GM23248 (cell line): ENCODE measurements around the gene SMYD1. TPM values are rescaled to one million over a fixed set of nuclear protein-coding genes. Genes with fewer than 3 reads are reported as not detected.

ENCODE experiments used
- DNase-seq: peaks from one replicate; pipeline ENCODE4 v3.0.0-alpha.2; 2015
- H2AFZ ChIP-seq: fragments of 200-600 bp; sonication (generic); 2 replicates; pipeline ENCODE4 v1.6.1; 2016; ENCODE audit warnings: antibody characterized with exemption
- H3F3A ChIP-seq: fragments of 200-600 bp; sonication (generic); 2 replicates; pipeline ENCODE4 v1.6.1; 2016; ENCODE audit warnings: mild to moderate bottlenecking, antibody characterized with exemption, mixed run types; ENCODE audit not compliant: insufficient read depth
- H3K27ac ChIP-seq: fragments of 200-600 bp; sonication (generic); 2 replicates; pipeline ENCODE4 v1.5.1; 2016; ENCODE audit warnings: mild to moderate bottlenecking
- H3K27me3 ChIP-seq: fragments of 200-600 bp; sonication (generic); replicated peaks from 2 replicates; pipeline ENCODE4 v1.6.1; 2016; ENCODE audit warnings: mild to moderate bottlenecking; ENCODE audit not compliant: insufficient read depth
- H3K36me3 ChIP-seq: fragments of 200-600 bp; sonication (generic); 2 replicates; pipeline ENCODE4 v1.6.1; 2016; ENCODE audit warnings: low read depth, mild to moderate bottlenecking
- H3K4me1 ChIP-seq: fragments of 200-600 bp; sonication (generic); 2 replicates; pipeline ENCODE4 v1.6.1; 2016; ENCODE audit warnings: mild to moderate bottlenecking; ENCODE audit not compliant: insufficient read depth
- H3K4me2 ChIP-seq: fragments of 200-600 bp; sonication (generic); one replicate; pipeline ENCODE4 v1.6.1; 2016; ENCODE audit warnings: mild to moderate bottlenecking; ENCODE audit not compliant: unreplicated experiment
- H3K4me3 ChIP-seq: fragments of 200-600 bp; sonication (generic); 2 replicates; pipeline ENCODE4 v1.5.1; 2016; ENCODE audit warnings: mild to moderate bottlenecking
- H3K79me2 ChIP-seq: fragments of 200-600 bp; sonication (generic); 2 replicates; pipeline ENCODE4 v1.6.1; 2016; ENCODE audit warnings: mild to moderate bottlenecking; ENCODE audit not compliant: insufficient read depth
- H3K9ac ChIP-seq: fragments of 200-600 bp; sonication (generic); 2 replicates; pipeline ENCODE4 v1.6.1; 2016; ENCODE audit warnings: mild to moderate bottlenecking
- H3K9me2 ChIP-seq: fragments of 200-600 bp; sonication (generic); 2 replicates; pipeline ENCODE4 v1.6.1; 2016; ENCODE audit warnings: mixed run types, mild to moderate bottlenecking, moderate library complexity; ENCODE audit not compliant: insufficient read depth
- H3K9me3 ChIP-seq: fragments of 200-600 bp; sonication (generic); one replicate; pipeline ENCODE4 v1.6.1; 2017; ENCODE audit warnings: low read depth
- H4K20me1 ChIP-seq: fragments of 200-600 bp; sonication (generic); 2 replicates; pipeline ENCODE4 v1.6.0; 2016; ENCODE audit not compliant: insufficient read depth
- EZH2 ChIP-seq: fragments of 200-600 bp; sonication (generic); IDR thresholded peaks from 2 replicates; pipeline ENCODE4 v1.6.1; 2018; ENCODE audit warnings: antibody characterized with exemption, mild to moderate bottlenecking; ENCODE audit not compliant: insufficient read depth, poor library complexity, severe bottlenecking
- EZH2phosphoT487 ChIP-seq: fragments of 200-600 bp; sonication (generic); IDR thresholded peaks from 2 replicates; pipeline ENCODE4 v1.6.1; 2018; ENCODE audit warnings: antibody characterized with exemption, moderate library complexity, mild to moderate bottlenecking, low read depth; ENCODE audit not compliant: insufficient read depth
- WGBS, 2 experiments: methylation state at CpG; one replicate each; pipeline ENCODE4 v1.1.6; 2015 to 2017; ENCODE audit warnings: low lambda C conversion rate in 2 of 2, low coverage in 1 of 2; ENCODE audit errors: missing lambda C conversion rate in 2 of 2; 5-methylcytosine and 5-hydroxymethylcytosine counted together
- in situ Hi-C: fragments of 300-500 bp; cut with MboI; formaldehyde crosslinking; loops from 2 replicates; pipeline ENCODE4 v1.15.0; 2020
- microRNA-seq: library from miRNA; unstranded; fragments of <30 nt; microRNA quantifications from one replicate; pipeline ENCODE4, GENCODE V29; 2016; ENCODE audit warnings: borderline number of aligned reads
- polyA plus RNA-seq: library from polyadenylated mRNA; unstranded; fragments of >200 nt; fragmentation: Nextera tagmentation; extraction: Ambion mirVana; gene quantifications from 2 replicates; pipeline ENCODE4 v1.2.1, GENCODE V29; 2016
- small RNA-seq: library from RNA; depleted of rRNA; stranded (forward); fragments of <200 nt; gene quantifications from one replicate; pipeline ENCODE3, GENCODE V24; 2014; ENCODE audit warnings: low read depth, low replicate concordance
- total RNA-seq: library from RNA; depleted of rRNA; stranded (reverse); fragments of >200 nt; shearing (Covaris generic); gene quantifications from 2 replicates; pipeline ENCODE4 v1.2.3, GENCODE V29; 2014; rRNA removed

The SMYD1 gene
- total and polyA plus RNA-seq, 2 experiments from 2014 or later: not detected

DNA sequence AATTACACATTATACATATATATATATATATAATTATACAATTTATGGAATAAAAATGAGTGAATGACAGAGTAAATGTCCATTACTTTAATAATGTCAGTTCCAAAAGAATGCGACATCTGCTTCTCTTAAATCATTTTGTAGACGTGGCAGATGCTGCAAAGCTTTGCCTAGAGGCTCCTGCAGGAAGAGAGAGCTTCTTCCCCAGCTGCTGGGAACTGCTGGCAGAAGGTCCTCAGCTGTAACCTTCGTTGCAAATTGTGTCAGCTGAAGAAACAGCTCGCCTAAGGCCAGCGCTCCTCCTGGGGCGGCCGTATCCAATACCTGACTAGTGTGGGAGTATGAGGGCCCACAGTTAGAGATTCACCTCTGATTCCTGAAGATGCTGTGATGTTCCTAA lies 92.9 kb downstream of the SMYD1 start:
- 60 to 63% methylated on average over 7 of the region's 7 CpGs for WGBS, 2 experiments
- Histone ChIP-seq H3F3A (no peaks in the 10 kb centered on the region), H2AFZ (no peak overlapping the region), H3K27ac (no peak overlapping the region), H3K36me3 (no peaks in the 10 kb centered on the region), H3K9me2 (no peaks in the 10 kb centered on the region), H3K4me1 (no peaks in the 10 kb centered on the region), H3K79me2 (no peaks in the 10 kb centered on the region), H3K9ac (no peak overlapping the region), H3K4me2 (no peak overlapping the region), H4K20me1 (no peaks in the 10 kb centered on the region), H3K9me3 (no peaks in the 10 kb centered on the region), H3K27me3 (no peaks in the 10 kb centered on the region), H3K4me3 (no peak overlapping the region)
- in situ Hi-C loops: no loop called here
- TF ChIP-seq EZH2: no peak
- TF ChIP-seq EZH2phosphoT487: no peak
- DNase-seq: no peak

DNA sequence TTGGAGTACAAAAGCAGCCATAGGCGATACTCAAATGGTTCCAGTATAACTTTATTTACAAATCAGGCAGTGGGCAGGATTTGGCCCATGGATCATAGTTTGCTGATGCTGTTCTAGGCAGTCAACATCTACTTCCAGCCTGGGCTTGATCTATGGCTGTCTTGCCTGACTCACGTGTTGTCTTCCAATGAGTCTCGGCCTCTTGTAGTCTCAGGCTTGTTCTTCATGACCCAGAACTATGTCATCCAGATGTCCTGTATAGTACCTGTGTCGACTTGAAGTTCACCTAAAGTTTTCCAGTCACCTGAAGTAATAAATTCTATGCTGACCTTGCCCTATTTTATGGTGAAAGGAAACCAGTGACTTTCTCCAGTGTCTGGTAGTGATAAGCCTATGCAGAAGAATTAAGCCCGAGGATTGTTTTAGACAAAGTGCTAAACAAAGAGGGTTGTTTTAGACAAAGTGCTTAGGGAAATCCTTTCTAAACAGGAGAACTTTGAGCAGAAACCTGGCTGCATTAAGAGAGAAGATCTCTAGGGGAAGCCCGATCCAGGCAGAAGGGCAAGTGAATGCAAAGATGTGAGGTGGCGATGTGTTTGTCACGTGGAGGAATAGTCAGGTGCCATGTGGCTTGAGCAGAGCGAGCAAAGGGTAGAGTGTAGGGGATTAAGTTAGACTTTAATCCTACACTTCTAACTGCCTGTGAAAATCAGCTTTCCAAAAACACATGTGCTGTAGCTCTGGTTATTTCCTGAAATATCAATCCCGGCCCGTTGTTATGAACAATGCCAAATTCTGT lies 94.0 kb downstream of the SMYD1 start:
- no peak overlapping the region for H3K9ac ChIP-seq
- no peak overlapping the region for H3K4me2 ChIP-seq
- TF ChIP-seq EZH2 (no peak), EZH2phosphoT487 (no peak)
- H3K27me3 ChIP-seq: no peaks in the 10 kb centered on the region
- no peaks in the 10 kb centered on the region for H4K20me1 ChIP-seq
- no peak overlapping the region for H3K27ac ChIP-seq
- no peak for DNase-seq
- no peaks in the 10 kb centered on the region for H3K36me3 ChIP-seq
- H3F3A ChIP-seq: no peaks in the 10 kb centered on the region
- no peaks in the 10 kb centered on the region for H3K4me1 ChIP-seq
- no peaks in the 10 kb centered on the region for H3K9me2 ChIP-seq
- no peaks in the 10 kb centered on the region for H3K9me3 ChIP-seq
- WGBS, 2 experiments: 71 to 75% methylated on average over 11 of the region's 11 CpGs
- no peak overlapping the region for H3K4me3 ChIP-seq
- H3K79me2 ChIP-seq: no peaks in the 10 kb centered on the region
- H2AFZ ChIP-seq: no peak overlapping the region
- in situ Hi-C loops: no loop called here

Small RNAs within 50 kb of the gene (microRNA-seq; reads per million reads assigned to microRNA genes)
- not detected for gene MIR4780

Small RNAs within 50 kb of the gene (small RNA-seq; reads per million reads assigned to genes)
- gene MIR4780: not detected

Other genes with a start within 250 kb of the SMYD1 start
- gene RGPD2, start 242.0 kb upstream of the SMYD1 start, total RNA-seq: 1.9 and 3.0 TPM in 2 replicates
- 0.44 and 2.1 TPM in 2 replicates for gene RGPD2, start 242.0 kb upstream of the SMYD1 start, polyA plus RNA-seq
- not detected in 2 replicates for gene RNU2-63P, start 51.3 kb upstream of the SMYD1 start, total RNA-seq
- gene RNU2-63P, start 51.3 kb upstream of the SMYD1 start, polyA plus RNA-seq: not detected in 2 replicates
- 38.7 and 41.3 TPM in 2 replicates for gene KRCC1, start 12.0 kb upstream of the SMYD1 start, total RNA-seq
- gene KRCC1, start 12.0 kb upstream of the SMYD1 start, polyA plus RNA-seq: 33.1 and 35.4 TPM in 2 replicates
- gene FABP1, start 60.2 kb downstream of the SMYD1 start, total RNA-seq: not detected in 2 replicates
- gene FABP1, start 60.2 kb downstream of the SMYD1 start, polyA plus RNA-seq: not detected in 2 replicates
- gene THNSL2, start 102.5 kb downstream of the SMYD1 start, total RNA-seq: 12.0 and 22.2 TPM in 2 replicates
- 25.3 and 26.3 TPM in 2 replicates for gene THNSL2, start 102.5 kb downstream of the SMYD1 start, polyA plus RNA-seq